Measurements from ENCODE around the gene TBX21.

Gene TBX21, protein sequence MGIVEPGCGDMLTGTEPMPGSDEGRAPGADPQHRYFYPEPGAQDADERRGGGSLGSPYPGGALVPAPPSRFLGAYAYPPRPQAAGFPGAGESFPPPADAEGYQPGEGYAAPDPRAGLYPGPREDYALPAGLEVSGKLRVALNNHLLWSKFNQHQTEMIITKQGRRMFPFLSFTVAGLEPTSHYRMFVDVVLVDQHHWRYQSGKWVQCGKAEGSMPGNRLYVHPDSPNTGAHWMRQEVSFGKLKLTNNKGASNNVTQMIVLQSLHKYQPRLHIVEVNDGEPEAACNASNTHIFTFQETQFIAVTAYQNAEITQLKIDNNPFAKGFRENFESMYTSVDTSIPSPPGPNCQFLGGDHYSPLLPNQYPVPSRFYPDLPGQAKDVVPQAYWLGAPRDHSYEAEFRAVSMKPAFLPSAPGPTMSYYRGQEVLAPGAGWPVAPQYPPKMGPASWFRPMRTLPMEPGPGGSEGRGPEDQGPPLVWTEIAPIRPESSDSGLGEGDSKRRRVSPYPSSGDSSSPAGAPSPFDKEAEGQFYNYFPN

DNA sequence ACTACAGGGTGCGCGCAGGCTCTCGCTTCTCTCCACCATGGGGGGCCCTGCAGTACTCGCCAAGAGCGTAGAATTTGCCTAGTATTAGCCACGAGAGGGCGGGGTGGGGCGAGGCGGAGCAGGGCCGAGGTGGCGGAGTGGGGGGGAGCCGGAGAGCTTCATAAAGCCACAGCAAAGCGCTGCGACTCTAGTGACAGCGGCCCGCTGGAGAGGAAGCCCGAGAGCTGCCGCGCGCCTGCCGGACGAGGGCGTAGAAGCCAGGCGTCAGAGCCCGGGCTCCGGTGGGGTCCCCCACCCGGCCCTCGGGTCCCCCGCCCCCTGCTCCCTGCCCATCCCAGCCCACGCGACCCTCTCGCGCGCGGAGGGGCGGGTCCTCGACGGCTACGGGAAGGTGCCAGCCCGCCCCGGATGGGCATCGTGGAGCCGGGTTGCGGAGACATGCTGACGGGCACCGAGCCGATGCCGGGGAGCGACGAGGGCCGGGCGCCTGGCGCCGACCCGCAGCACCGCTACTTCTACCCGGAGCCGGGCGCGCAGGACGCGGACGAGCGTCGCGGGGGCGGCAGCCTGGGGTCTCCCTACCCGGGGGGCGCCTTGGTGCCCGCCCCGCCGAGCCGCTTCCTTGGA lies at the start of gene TBX21:
TBX21 (plus strand) TSS at position 190 of the 627 bp plus-strand sequence; CDS start at position 409, 219 bp downstream.
- no peak for DNase-seq

DNA sequence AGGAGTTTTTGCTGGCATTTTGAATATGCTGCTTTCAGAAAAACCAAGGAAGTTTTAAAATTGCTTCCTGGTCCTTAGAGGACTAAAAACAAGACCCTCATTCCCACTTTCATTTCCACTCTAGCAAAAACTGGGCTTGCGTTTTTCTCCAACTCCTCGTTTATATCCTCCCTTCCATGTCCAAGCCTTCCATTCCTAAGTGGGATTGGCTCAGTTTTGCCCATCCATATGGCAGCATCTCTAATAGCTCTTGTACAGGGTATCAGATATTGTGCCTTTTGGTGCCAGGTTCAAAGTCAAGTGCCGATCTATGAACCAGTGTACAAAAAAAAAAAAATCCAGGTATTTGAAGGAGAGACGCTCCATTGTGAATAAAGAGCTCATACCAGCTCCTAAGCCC lies 49.0 kb upstream of the TBX21 start:
- no peak for DNase-seq

DNA sequence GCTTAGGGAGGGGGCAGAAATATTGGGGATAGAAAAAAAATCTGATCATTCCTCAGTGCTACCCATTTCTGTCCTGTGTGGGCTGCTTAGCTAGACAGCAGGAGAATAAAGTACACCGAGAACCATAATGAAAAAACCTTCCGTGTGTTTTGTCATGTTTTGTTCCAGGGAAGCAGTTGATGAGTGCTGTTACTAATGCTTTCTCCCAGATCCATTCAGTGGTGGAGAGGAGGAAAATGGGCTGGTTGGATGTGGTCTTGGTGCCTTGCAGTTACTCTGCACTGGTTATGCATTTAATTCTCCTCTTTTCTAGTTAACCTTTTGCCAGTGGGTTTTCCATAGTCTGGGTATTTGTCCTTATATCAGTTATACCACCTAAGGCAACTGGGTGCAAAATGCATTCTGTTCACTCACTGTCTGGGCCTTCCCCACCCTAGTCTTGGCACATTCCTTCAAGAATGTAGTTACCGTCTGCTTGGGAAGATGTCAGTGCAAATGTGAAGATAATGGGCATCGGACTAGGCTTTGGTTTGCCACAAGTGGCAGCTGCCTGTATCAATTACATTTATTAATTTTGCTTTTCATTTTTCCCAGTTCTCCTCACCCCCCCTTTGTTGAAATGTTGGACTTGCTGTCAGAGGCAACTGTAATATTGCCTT lies 48.4 kb upstream of the TBX21 start:
- DNase-seq = no peak

DNA sequence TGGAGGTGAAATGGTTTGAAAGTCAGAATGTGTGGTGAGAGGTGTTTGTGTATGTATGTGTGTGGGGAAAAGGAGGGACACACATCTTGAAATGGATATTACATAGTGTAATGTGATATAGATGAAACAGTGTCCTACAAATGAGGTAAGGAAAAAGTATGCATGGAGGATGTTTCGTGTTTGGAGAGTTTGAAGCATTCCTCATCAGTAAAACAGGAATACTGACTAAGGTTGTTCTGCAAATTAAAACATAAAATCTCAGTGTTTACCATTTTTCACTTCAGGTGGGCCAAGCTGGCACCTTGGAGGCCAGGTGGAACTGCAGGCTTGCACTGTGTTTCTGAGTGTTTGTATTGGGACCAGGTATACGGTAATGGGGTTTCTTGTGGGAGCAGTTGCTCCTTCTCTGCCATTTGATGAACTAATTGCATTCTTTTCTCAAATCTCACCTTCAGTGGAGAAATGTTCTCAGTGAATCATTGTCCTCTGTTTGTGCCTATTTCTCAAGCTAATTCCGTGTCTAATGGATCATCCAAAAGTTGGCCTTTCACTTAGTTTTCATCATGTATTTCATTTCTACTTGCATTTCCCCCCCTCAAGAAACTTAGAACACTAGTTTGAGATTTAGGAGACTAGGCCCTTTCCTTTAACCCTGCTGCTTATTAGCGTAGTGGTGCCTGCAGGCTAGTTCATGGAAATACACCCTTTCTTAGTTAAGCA lies 47.3 kb upstream of the TBX21 start:
- DNase-seq = no peak

DNA sequence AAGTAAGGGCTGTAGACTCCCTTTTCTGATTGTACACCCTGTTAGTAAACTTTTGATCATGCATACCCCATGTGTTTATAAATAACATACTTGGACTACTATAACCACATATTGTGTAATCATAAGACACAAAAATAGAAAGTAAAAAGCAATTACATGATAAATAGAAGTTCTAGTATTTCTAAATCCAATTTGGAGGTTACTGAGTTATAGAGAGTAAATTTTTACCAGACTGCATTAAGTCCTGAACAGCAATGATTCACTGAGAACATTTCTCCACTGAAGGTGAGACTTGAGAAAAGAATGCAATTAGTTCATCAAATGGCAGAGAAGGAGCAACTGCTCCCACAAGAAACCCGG lies 46.8 kb upstream of the TBX21 start:
- DNase-seq = no peak

DNA sequence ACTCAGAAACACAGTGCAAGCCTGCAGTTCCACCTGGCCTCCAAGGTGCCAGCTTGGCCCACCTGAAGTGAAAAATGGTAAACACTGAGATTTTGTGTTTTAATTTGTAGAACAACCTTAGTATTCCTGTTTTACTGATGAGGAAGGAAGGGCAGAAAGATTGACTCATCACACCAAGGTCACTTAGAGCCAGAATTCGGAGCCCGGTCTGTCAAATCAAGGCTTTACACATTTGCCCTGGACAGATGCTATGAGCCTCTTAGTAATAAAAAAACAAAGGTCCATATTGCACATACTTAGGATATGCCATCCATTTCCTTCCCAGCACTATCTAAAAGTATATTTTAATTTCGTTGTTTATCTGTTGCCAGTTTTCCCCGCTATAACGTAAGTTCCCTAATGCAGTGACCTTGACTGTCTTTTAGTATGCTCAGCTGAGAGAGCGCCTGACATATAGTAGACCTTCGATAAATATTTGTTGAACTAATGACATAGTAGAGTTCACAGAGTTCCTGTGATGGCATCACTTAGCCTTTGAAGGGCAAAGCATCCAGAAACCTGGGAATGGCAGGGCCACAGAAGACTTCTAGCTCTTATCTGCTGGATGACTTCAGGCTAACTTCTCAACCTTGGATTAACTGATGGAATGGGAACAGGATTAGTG lies 46.2 kb upstream of the TBX21 start:
- DNase-seq = no peak

DNA sequence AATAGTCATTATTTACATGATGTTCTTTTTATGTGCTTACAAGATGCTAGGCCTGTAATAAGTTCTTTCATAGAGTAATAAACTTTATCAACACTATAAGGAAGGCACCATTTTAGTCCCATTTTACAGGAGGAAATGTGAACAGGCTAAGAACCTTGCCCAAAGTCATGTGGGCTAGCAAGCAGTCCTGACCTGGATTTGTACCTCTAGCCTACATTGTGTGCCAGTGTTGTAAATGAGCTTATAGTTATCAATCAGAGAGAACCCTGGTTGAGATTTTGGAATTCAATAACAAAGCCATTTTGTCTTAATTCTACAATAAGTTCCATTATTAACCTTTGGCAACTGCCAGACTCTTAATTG lies 45.7 kb upstream of the TBX21 start:
- DNase-seq = no peak

DNA sequence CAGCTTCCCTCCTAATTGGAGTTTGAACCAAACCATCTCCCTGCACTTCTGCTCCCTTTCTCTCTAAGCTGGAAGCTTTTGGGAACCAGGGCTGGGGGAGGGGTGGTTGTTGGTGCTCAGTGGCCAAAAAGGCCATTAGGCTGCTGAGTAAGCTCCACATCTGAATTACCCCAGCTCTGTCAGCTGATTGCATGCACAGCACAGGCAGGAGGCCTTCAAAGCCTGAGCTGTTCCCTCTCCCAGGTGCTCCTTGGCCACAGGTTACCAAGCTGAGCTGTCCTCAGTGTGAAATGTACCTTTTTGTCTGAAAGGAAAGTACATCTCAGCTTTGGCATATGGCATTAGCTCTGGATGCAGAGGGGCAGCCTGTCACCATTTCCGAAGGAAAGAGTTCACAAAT lies 45.3 kb upstream of the TBX21 start:
- no peak for DNase-seq

DNA sequence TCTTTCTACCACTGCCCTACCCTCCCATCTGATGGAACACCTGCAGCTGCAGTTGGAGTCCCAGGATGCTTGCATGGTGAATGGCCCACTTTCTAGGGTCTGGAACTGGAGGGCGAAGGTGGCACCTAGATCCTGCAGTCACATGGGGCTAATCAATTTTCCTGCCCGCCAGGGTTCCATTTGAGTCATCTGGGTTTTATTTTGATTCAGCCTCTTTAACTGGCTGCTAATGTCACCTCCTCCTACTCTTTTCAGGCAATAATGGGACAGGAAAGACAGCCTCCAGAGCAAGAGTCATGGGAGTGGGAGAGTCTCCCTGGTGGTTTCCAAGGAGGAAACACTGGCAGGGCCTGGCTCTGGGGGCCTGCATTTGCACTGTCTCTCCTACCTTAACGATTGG lies 42.9 kb upstream of the TBX21 start:
- DNase-seq = no peak

DNA sequence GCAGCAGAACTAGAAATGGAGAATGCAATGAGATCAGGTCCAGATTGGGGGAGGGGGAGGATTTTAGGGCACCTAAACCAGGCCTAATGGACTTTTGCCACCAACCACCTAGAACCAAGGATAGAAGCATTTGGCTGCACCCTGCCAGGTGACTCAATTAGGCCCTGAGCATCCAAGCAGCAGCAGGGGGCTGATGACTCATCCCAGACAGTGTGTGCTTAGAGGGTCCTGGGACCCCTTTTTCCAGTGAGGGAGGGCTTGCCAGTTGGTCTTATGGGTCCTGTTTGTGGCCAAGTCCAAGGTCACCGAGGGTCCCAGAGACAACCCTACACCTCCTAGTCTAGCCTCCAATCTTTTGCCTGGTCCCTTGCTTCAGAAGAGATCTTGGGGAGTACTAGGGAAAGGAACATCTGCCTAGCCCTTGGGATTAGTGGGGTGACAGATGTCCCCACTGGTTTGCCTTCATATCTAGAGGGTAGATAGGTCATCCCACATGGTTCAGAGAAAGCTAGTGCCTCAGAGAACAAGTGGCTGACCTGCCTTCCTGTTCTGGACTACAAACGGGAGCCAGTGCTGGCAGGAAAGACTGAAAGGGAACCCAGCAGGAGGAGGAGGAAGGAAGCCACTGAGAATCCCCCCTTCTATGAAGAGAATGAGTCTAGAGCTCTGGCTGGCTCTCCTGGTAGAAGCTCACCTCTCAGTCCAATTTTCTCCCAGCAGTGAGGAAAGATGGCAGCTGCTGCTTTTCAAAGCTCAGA lies 40.7 kb upstream of the TBX21 start:
- DNase-seq = no peak

DNA sequence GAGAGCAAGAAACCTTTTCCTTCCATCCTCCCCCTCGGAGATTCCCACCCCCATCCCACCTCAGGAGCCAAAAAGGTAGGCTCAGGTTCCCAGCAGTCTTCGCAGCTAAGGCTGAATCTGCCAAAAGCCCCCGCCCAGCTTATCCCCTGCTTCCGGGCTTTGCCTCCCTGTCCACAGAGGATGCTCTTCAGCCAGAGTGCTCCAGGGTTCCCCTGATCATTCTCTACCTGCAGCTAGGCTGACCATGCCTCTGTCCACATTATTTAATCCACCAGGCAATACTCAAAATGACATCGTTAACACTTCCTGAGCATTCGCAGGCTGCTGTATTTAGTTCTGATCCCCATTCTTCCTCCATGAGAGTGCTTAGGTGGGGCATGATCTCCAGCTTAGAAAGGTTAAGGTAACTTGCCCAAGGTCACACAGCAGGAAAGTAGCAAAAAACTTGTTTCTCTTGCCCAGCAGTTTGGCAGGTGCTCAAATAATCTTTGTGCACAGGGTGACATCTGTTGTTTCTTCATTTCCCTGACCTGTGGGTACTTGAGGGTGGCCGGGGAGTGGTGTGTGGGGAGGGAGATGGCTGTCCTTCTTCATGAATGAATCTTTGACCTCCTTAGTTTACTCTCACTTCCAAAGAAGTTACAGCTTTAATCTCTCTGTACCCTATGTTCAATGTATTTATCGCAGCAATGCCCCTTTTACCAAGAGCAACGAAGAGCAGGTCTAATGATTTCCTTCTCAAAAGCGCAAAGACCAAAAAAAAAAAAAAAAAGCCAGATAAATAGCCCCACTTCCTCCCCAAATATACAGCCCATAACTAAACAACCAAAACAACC lies 39.9 kb upstream of the TBX21 start:
- DNase-seq = no peak

DNA sequence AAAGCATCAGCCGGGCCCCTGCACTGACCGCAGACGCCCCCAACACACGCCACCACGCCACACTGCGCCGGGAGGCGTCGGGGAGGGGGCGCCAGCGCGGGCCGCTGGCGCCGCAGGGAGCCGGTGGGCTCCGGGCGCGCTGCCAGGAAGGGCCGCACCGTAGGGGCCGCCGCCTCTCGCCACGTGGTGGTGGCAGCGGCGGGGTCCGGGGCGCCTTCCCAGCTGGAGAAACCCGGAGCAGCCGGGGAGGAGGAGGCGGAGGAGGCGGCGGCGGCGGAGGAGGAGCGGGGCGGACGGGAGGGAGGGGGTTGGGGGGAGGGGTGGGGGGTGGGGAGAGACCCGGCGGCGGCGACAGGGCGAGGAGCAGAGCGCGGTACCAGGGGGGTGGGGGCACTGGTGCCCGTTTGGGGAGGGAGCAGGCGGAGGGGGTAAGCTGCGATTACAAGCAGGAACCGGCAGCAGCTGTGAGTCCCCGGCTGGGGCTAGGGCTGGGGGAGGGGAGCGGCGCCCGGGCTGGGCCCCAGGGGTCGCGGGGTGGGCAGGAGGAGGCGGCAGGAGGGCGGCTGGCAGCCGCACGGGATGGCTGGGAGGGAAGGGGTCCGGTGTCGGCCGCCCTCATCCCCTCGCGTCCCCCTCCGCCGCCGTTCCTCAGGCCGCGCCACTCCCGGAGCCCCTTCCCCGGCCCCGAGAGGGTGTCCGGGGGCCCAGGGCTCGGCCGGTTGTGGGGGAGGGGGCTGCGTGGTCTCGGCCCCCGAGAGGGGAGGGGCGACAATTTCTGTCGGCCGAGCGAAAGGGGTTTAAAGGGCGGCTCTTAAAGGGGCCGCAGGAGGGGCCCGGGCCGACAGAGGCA lies 39.1 kb upstream of the TBX21 start, which contains the start of gene TBKBP1:
TBKBP1 (plus strand) TSS at position 431 of the 850 bp plus-strand sequence. CDS start 1,952 bp downstream, outside the sequence.
- DNase-seq = no peak

DNA sequence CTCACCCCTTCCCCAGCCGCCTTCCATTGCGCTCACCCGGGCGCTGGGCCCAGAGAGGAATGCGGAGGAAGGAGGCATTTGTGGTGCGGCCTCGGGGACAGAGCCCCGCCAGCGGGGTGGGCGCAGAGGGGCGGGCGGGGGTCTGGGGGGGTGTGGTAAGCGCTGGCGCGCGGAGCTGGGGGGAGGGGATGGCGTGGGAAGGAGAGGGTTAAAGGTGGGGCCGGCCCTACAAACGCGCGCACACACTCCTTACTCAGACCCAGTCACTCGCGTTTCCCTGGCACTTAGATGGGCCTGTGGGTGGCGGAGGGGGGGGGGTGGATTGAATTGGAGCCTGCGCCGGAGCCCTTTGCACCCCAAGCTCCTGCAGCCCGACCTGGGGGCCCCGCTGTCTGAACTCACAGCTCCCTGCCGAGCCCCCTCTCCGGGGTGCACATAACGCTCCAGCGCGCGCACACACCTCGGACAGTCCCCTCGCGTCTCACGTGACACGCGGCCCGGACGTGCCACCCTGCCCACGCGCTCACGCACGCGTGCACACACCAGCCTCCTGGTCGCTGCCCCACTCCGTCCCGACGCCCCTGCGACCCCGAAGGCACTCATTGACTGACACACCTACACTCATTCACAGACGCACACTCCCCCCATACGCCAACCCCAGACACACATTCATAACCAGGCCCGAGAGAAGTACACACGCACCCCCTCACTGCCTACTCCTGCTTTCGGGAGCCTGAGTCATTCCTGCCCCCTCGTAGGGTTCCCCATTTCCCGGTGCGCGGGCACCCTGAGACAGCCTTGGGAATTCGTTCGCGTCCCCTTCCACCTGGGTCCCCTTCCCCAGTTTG lies 38.2 kb upstream of the TBX21 start:
- no peak for DNase-seq

DNA sequence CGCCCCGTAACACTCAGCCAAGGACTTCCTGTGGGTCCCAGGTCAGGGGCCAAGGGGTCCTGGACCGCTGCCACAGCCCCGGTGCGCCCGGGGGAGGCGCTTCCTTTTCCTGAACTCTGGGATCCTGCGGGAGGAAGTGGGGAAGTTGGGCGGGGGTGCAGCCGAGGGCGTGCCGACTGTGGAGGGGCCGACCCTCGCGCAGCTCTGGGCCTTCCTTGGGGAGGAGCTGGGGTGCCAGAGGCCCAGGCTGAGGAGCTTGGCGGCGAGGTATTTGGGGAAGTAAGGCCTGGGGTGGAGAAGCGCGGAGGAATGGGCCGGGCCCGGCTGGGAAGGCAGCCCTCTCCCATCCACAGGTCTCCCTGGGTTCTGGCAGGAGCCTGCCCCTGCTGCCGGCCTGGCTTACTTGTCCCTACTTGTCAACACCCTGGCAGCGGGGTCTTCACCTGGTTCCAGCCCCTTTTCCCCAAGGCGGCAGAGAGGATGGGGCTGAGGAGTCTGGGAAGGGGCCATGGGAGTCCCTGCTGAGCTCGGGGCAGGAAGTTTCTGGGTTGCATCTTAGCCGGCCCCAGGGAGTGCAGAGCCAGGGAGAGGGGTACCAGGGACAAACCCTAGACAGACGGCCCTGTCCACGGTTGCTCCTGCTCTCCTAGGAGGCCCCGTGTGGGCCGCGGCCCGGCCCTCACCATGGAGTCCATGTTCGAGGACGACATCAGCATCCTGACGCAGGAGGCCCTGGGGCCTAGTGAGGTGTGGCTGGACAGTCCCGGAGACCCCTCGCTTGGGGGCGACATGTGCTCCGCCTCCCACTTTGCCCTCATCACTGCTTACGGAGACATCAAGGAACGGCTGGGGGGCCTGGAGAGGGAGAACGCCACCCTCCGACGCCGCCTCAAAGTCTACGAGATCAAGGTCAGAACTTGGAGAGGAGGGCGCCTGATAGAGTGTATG lies 37.3 kb upstream of the TBX21 start:
- DNase-seq = no peak

DNA sequence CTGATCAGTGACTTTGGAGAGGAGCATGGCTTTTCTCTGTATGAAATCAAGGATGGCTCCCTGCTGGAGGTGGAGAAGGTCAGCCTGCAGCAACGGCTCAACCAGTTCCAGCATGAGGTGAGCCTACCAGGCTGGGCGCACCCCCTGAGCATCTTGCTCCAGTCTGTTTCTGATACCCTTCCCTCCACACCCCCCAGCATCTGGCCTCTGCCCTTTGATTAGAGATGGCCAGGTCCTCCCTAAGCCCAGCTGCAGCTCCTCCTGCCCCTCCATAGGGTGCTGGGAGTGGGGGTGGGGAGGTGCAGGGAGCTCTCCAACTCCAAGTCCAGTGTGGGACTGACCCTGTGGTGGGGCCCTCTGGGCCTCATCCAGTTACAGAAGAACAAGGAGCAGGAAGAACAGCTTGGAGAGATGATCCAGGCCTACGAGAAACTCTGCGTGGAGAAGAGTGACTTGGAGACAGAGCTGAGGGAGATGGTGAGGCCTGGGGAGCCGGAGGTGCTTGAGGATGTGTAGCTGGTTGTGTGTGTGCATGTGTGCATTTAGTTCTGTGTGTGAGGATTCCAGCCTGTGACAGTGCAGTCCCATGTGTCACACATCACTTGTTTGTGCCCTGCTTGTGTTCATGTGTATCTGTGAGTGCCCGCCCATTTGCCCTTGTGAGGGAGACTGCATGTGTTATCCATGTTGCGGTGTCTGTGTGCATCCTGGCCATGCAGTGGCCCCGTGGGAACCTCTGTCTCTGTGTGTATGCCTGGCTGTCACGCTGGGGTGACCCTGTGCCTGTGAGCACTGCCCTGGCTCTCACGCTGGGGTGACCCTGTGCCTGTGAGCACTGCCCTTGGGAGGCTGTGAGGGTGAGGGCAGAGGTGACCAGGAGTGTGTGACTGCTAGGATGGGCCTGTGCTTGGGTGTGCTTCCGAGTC lies 36.1 kb upstream of the TBX21 start:
- DNase-seq = no peak

DNA sequence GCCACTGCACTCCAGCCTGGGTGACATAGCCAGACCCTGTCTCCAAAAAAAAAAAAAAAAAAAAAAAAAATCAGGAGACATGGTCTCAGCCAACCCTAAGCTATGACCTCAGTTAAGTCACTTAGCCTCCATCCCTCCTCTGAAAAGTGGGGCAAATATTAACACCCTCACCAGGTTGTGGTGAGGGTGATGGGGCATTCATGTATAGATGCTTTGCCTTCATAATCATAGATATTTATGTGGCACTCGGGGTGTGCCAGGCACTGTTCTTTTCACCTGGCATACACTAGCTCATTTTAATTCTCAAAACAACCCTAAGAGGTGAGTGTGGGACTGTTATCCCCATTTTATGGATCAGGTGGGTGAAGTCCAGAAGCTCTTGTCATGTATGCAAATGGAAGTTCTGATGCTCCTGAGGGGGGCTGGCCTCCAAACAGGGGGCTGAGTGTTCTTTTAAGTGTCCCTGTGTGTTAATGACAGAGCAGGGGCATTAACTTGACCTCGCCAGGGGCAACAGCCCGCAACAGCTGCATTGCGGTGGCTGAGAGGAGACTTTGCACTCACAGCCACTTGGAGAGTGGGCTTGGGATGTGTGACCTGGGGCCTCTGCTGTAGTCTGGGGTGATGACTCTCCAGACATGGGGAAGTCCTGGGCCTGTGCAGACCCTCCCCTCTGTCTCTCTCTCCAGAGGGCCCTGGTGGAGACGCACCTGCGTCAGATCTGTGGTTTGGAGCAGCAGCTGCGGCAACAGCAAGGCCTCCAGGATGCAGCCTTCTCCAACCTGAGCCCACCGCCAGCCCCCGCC lies 34.9 kb upstream of the TBX21 start:
- no peak for DNase-seq
